Measurements from ENCODE around the gene CEP41. TPM values are rescaled to one million over a fixed set of nuclear protein-coding genes. Genes with fewer than 3 reads are reported as not detected.

The CEP41 gene
- total RNA-seq, 1 experiment from 2014 or later, result 7.1 TPM

GRCh38 chr7:130421684-130422083, 19.1 kb downstream of the CEP41 start:
- H3K27me3 Mint-ChIP-seq (ENCODE audit: low read depth), result no peaks in the 10 kb centered on the region
- 0 out of 2 replicates have a peak overlapping the region, but pooled peaks have one; percentile 85 for H3K27ac Mint-ChIP-seq
- no peak overlapping the region for H3K4me3 Mint-ChIP-seq
- no peak for DNase-seq (ENCODE audit: low spot score)
- POLR2A ChIA-PET, result no interaction called here
- ATAC-seq, result peak; percentile 73
- TF ChIP-seq AFF4 (CRISPR knock-in tag; IDR thresholded peaks at IDR 0.05; ENCODE audit: borderline replicate concordance) (no peak), ESRRA (CRISPR knock-in tag; IDR thresholded peaks at IDR 0.05; ENCODE audit: borderline replicate concordance) (no peak), SOX15 (CRISPR knock-in tag; IDR thresholded peaks at IDR 0.05) (no peak), ZNF219 (CRISPR knock-in tag; IDR thresholded peaks at IDR 0.05; ENCODE audit: borderline replicate concordance) (no peak), ZMAT4 (CRISPR knock-in tag; IDR thresholded peaks at IDR 0.05) (no peak), JUN (CRISPR knock-in tag; IDR thresholded peaks at IDR 0.05) (no peak), ZNF425 (CRISPR knock-in tag; conservative IDR thresholded peaks at IDR 0.05) (no peak), NR2C2 (CRISPR knock-in tag; IDR thresholded peaks at IDR 0.05) (no peak), MYBL2 (CRISPR knock-in tag; IDR thresholded peaks at IDR 0.05) (no peak), MXD4 (CRISPR knock-in tag; IDR thresholded peaks at IDR 0.05; ENCODE audit: borderline replicate concordance) (no peak), JAZF1 (CRISPR knock-in tag; IDR thresholded peaks at IDR 0.05) (no peak), CREM (CRISPR knock-in tag; IDR thresholded peaks at IDR 0.05) (no peak), TEAD1 (CRISPR knock-in tag; IDR thresholded peaks at IDR 0.05) (no peak), NR1H2 (CRISPR knock-in tag; IDR thresholded peaks at IDR 0.05) (no peak), RORB (CRISPR knock-in tag; IDR thresholded peaks at IDR 0.05) (no peak), USF1 (CRISPR knock-in tag; IDR thresholded peaks at IDR 0.05) (no peak), MLX (CRISPR knock-in tag; IDR thresholded peaks at IDR 0.05) (no peak), OVOL2 (CRISPR knock-in tag; IDR thresholded peaks at IDR 0.05; ENCODE audit: borderline replicate concordance) (no peak), ZBTB43 (CRISPR knock-in tag; IDR thresholded peaks at IDR 0.05) (no peak)
- peaks cover 34% of the 10 kb centered on the region for H3K4me1 Mint-ChIP-seq
- no peaks in the 10 kb centered on the region for H3K9me3 Mint-ChIP-seq
- H3K36me3 Mint-ChIP-seq, result no peaks in the 10 kb centered on the region
- CTCF ChIA-PET, result no interaction called here
